Stimulated activated CD8-positive, alpha-beta memory T cell treated with anti-CD3 and anti-CD28 coated beads, Interleukin-2, amount 100 ng/mL, for 48 hours (primary cell): ENCODE measurements around the gene TNS1.

Experiments
- DNase-seq, 2 donors: peaks; one replicate each; pipeline ENCODE4 v3.0.0-alpha.2; 2020; ENCODE audit warnings: low read depth in 2 of 2

TNS1 gene

GRCh38 chr2:217956586-217957457 lies 46.0 kb downstream of the TNS1 start:
- no peak for DNase-seq

GRCh38 chr2:217955881-217956493 lies 46.8 kb downstream of the TNS1 start:
- DNase-seq: no peak

- no peak for DNase-seq
Measured at GRCh38 chr2:217954971-217955740, 47.6 kb downstream of the TNS1 start.

- no peak for DNase-seq
Measured at GRCh38 chr2:217954469-217954868, 48.3 kb downstream of the TNS1 start.

GRCh38 chr2:217954051-217954450 lies 48.7 kb downstream of the TNS1 start:
- no peak for DNase-seq

- no peak for DNase-seq
Measured at GRCh38 chr2:217953531-217953932, 49.3 kb downstream of the TNS1 start.

GRCh38 chr2:217953011-217953481 lies 49.7 kb downstream of the TNS1 start:
- no peak for DNase-seq

- no peak for DNase-seq
Measured at GRCh38 chr2:217952409-217952808, 50.4 kb downstream of the TNS1 start.

GRCh38 chr2:217951521-217952247 lies 51.1 kb downstream of the TNS1 start:
- DNase-seq: no peak

- no peak for DNase-seq
Measured at GRCh38 chr2:217951091-217951490, 51.7 kb downstream of the TNS1 start.

- no peak for DNase-seq
Measured at GRCh38 chr2:217950401-217950871, 52.4 kb downstream of the TNS1 start.

- no peak for DNase-seq
Measured at GRCh38 chr2:217949447-217949846, 53.3 kb downstream of the TNS1 start.

GRCh38 chr2:217948897-217949296 lies 53.9 kb downstream of the TNS1 start:
- DNase-seq: no peak

GRCh38 chr2:217948351-217948791 lies 54.4 kb downstream of the TNS1 start:
- DNase-seq: no peak

GRCh38 chr2:217947383-217948350 lies 55.1 kb downstream of the TNS1 start:
- no peak for DNase-seq

- no peak for DNase-seq
Measured at GRCh38 chr2:217946051-217946450, 56.7 kb downstream of the TNS1 start.

GRCh38 chr2:217945530-217945929 lies 57.3 kb downstream of the TNS1 start:
- DNase-seq: no peak

GRCh38 chr2:217944923-217945322 lies 57.9 kb downstream of the TNS1 start:
- DNase-seq: no peak

GRCh38 chr2:217944366-217944765 lies 58.4 kb downstream of the TNS1 start:
- DNase-seq: no peak
